Effector memory CD8-positive, alpha-beta T cell (primary cell): Measurements from ENCODE around the gene SELENOO.
A peak's percentile ranks its signal among the peaks of the same experiment; 100 is the strongest.

Experiments used
- ATAC-seq: fragments of 150-1000 bp; cut with Tn5 transposase; replicated peaks from 2 replicates; pipeline ENCODE4 v1.10.0; 2021; ENCODE audit warnings: mild to moderate bottlenecking, moderate library complexity
- DNase-seq, 3 experiments: peaks; one replicate each; pipeline ENCODE4 v3.0.0; 2021
- H3K27ac Mint-ChIP-seq, 2 donors: one replicate each; pipeline ENCODE4 v1.8.0; 2022; ENCODE audit warnings: mild to moderate bottlenecking in 2 of 2, mixed read lengths in 2 of 2, moderate library complexity in 2 of 2
- H3K27me3 Mint-ChIP-seq, 2 donors: one replicate each; pipeline ENCODE4 v1.8.0; 2022; ENCODE audit warnings: mixed read lengths in 2 of 2
- H3K36me3 Mint-ChIP-seq: one replicate; pipeline ENCODE4 v1.8.0; 2022; ENCODE audit warnings: mild to moderate bottlenecking, moderate library complexity, mixed read lengths; ENCODE audit not compliant: insufficient read depth
- H3K4me1 Mint-ChIP-seq, 2 donors: one replicate each; pipeline ENCODE4 v1.8.0; 2022; ENCODE audit warnings: low read depth in 2 of 2, mixed read lengths in 2 of 2
- H3K4me3 Mint-ChIP-seq, 2 donors: one replicate each; pipeline ENCODE4 v1.8.0; 2022; ENCODE audit warnings: mild to moderate bottlenecking in 2 of 2, mixed read lengths in 2 of 2, moderate library complexity in 2 of 2
- H3K9me3 Mint-ChIP-seq, 2 donors: one replicate each; pipeline ENCODE4 v1.8.0; 2022; ENCODE audit warnings: mixed read lengths in 2 of 2

The SELENOO gene

DNA sequence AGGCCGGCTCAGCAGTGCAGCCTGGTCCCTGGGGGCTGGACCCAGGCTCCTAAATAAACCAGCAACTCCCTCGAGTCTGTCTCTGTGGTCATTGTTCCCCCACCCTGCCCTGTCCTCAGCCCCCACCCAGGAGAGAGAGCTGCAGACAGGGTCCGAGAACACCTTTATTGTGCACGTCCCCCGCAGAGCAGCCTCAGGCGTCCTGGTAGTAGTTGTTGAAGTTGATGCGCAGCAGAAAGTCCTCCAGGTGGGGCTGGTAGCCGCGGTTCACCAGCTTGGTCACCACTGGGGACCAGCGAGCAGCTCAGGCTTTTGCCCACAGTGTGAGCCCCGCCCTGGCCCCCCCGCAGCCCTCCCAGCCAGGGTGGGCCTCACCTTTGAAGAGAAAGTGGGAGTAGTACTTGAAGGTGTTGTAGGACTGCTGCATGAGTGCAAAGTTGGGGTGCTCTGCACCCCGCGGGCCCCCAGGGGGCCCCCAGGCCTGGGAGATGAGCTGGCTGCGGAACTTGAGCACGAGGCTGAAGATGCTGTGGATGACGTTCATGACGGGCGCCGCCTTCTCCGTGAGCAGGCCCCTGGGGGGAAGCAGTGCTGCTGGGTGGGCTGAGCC lies 16.8 kb downstream of the SELENOO start:
- H3K4me1 Mint-ChIP-seq = peaks cover 6 to 22% of the 10 kb centered on the region in 2 donors
- H3K4me3 Mint-ChIP-seq = no peak overlapping the region
- no peaks in the 10 kb centered on the region for H3K9me3 Mint-ChIP-seq
- ATAC-seq = no peak
- H3K36me3 Mint-ChIP-seq = peaks cover 81% of the 10 kb centered on the region
- DNase-seq = no peak
- peak overlapping the region in 1 of 2 donors; percentile 87 for H3K27ac Mint-ChIP-seq
- no peaks in the 10 kb centered on the region for H3K27me3 Mint-ChIP-seq

DNA sequence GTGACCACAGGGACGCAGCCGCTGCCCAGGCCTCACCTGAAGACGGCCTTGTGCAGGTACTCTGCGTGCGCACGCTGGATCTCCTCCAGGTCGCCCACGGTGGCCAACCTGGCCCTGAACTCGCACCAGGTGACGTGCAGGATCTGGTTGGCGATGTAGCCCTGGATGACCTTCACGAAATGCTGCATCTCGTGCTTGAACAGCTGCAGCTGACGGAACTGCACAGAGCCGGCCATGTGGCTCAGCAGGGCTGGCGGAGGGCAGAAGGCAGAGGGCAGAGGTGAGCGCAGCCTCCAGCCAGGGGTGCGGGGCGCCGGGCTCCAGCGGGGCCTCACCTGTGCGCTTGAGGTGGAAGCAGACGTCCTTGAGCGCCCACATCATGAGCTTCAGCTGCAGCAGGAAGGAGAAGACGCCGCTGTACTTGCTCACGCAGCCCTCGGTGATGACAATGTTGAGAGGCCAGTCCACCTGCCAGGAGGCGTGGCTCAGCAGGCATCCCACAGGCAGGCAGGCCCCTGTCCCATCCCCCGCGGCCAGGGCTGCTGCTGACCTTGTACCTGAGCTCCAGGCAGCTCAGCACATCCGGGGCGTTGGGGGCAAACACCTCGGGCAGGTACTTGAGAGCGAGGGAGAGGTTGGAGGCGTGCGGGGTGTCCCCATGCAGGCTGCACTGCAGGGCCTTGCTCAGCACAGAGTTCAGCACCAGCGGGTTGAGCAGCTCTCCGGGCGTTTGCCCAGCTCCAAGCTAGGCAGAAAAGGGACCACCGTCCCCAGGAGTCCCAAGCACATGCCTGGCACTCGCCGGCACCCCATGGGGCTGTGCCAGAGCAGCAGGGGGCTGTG lies 17.6 kb downstream of the SELENOO start:
- no peak for ATAC-seq
- Mint-ChIP-seq H3K4me3 (no peak overlapping the region), H3K9me3 (no peaks in the 10 kb centered on the region), H3K36me3 (peaks cover 77% of the 10 kb centered on the region), H3K27ac (peak overlapping the region in 1 of 2 donors; percentile 87), H3K27me3 (no peaks in the 10 kb centered on the region), H3K4me1 (peaks cover 2 to 14% of the 10 kb centered on the region in 2 donors)
- no peak for DNase-seq

DNA sequence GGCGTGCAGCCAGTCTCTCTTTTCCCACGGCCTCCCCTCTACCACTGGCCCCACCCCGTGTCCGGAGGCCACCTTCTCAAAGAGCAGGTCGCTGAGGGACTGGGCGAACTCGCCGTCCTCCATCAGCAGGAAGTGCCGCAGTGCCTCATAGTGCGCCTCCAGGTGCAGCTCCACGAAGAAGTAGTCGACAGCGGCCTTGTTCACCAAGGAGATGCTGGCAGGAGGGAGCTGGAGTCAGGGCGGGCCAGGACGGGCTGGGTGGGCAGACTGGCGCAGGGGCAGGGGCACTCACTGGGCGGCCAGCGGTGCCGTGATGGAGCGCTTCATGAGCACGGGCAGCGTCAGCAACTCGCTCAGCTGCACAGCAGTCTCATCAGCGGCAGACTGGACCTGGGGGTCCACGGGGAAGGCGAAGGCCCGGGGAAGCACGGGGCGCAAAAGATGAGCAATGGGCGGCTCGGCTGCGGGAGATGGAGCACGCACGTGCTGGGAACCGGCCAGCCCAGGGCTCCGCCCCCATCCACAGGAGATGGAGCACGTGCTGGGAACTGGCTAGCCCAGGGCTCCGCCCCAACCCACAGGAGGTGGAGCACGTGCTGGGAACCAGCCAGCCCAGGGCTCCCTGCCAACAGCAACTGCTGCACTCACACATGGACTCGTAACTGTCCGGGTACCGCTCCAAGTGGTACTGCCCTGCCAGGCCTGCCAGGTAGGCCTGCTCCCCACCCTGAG lies 18.4 kb downstream of the SELENOO start:
- Mint-ChIP-seq H3K27ac (peak overlapping the region in 1 of 2 donors; percentile 86), H3K4me3 (no peak overlapping the region), H3K4me1 (peaks cover 2 to 7% of the 10 kb centered on the region in 2 donors), H3K27me3 (no peaks in the 10 kb centered on the region), H3K9me3 (no peaks in the 10 kb centered on the region), H3K36me3 (peaks cover 77% of the 10 kb centered on the region)
- ATAC-seq (peak; percentile 34), DNase-seq (no peak)

DNA sequence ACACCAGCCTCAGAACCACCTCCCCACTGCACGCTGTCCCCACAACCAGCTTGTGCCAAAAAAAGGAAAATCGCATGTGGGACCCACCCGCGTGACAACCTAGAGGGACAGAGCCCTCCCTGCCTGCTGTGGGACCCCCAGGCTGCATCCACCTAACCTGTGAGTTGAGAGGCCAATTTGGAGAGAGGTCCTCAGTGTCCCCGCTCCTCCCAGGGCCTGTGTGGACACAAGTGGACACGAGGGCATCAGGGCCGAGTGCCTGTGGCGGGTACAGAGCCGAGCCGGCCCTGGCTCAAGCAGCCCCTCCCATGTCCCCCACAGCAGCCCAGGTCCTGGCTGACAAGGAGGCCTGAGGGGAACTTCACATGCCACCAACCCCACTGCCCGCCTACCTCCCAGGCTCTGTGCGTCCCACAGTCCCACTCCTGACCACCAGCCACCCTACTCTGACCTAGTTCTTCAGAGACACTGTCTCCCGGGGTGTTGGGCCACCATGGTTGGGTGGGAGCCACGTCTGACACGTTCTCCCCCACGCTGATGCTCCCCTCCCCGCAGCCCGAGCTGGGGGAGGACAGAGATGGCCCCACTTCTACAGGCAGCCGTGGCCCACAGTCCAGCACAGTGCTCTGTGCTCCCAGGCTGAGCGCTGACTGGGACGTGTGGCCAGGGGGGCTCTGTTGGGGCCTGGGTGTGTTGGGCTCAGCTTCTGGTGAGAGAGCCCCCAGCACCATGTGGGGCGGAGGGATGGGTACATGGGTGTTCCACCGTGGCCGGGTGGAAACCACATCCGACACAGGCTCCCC lies 19.2 kb downstream of the SELENOO start:
- peaks cover 82% of the 10 kb centered on the region for H3K36me3 Mint-ChIP-seq
- no peak for ATAC-seq
- no peak for DNase-seq
- H3K27me3 Mint-ChIP-seq = no peaks in the 10 kb centered on the region
- no peak overlapping the region for H3K4me3 Mint-ChIP-seq
- peaks cover 2 to 3% of the 10 kb centered on the region in 2 donors for H3K4me1 Mint-ChIP-seq
- no peaks in the 10 kb centered on the region for H3K9me3 Mint-ChIP-seq
- H3K27ac Mint-ChIP-seq = peak overlapping the region in 1 of 2 donors; percentile 86

DNA sequence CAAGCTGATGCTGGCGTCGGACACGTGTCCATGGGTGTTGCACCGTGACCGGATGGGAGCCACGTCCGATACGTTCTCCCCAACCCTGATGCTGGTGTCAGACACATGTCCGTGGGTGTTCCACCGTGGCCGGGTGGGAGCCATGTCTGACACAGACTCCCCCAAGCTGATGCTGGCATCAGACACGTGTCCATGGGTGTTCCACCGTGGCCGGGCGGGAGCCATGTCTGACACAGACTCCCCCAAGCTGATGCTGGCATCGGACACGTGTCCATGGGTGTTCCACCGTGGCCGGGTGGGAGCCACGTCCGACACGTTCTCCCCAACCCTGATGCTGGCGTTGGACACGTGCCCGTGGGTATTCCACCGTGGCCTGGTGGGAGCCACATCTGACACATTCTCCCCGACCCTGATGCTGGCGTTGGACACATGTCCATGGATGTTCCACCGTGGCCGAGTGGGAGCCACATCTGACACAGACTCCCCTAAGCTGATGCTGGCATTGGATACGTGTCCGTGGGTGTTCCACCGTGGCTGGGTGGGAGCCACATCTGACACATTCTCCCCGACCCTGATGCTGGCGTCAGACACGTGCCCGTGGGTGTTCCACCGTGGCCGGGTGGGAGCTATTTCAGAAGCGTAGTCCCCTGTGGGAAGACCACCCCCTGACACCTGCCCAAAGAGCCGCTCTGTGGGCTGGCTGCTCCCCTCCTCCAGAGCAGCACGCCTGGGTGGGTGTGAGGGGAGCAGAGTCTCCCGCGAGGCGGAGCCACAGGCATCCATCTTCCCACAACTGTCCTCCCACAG lies 20.0 kb downstream of the SELENOO start:
- H3K27me3 Mint-ChIP-seq = no peaks in the 10 kb centered on the region
- peaks cover 82% of the 10 kb centered on the region for H3K36me3 Mint-ChIP-seq
- no peaks in the 10 kb centered on the region for H3K9me3 Mint-ChIP-seq
- no peak for DNase-seq
- H3K27ac Mint-ChIP-seq = no peak overlapping the region
- ATAC-seq = no peak
- H3K4me3 Mint-ChIP-seq = no peak overlapping the region
- H3K4me1 Mint-ChIP-seq = peaks cover 0 to 2% of the 10 kb centered on the region in 2 donors

DNA sequence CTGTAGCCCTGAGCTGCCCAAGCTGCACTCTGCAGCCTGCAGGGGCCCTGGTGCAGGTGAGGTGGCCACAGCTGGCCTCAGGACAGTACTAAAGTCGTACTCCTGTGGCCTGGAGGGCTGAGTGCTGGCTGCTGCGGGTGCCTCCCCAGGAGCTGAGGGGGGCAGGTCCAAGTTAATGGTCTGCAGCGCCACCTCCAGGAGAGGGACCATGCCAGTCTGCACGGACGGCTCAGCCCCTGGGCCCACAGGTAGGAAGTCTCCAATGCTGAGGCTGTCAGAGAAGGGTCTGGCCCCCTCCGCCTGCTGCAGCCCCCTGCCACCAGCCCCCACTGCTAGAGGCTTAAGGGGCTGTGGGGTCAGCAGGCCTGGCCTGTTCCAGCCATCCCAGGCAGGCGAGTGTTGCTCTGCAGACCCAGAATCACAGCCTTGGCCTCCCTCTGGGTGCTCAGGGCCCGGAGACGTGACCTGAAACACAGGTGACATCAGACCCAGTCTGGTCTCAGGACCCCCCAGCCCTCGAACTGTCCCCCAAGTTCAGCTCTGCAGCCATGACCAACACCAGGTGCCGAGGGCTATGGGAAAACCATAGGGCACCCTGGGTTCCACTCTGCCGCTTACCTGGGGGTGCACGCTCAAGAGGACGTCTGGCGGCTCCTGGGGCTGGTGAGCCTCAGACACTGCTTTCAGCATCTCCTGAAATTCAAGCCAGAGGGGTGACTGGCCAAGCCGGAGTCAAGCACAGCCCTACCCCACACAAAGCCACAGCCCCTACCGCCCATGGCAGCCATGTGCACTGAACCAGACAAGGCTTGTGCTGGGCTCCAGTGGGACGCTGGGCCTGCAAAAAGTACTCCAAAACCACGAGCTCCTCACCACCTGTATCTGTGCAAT lies 20.8 kb downstream of the SELENOO start:
- H3K27me3 Mint-ChIP-seq = no peaks in the 10 kb centered on the region
- H3K9me3 Mint-ChIP-seq = no peaks in the 10 kb centered on the region
- no peak for ATAC-seq
- H3K27ac Mint-ChIP-seq = no peak overlapping the region
- peaks cover 0 to 2% of the 10 kb centered on the region in 2 donors for H3K4me1 Mint-ChIP-seq
- peaks cover 79% of the 10 kb centered on the region for H3K36me3 Mint-ChIP-seq
- no peak overlapping the region for H3K4me3 Mint-ChIP-seq
- DNase-seq = no peak

DNA sequence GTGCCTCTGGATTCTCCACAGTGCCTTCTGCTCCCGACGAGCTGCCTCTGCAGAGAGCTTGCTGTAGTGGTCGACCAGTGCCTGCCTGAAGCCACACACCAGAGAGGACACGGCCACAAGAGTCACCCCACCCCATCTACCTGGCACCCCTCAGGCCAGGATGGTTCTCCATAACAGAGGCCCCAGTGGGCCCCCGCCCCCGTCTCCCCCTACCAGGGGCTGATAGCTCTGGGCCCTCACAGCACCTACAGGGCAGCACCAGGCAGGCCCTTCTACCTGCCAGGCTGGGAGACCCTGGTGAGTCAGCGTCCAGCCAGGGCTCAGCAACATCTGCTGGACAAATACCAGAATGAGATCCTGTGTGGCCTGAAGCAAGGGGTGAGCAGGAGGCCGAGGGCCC lies 21.7 kb downstream of the SELENOO start:
- Mint-ChIP-seq H3K36me3 (peaks cover 79% of the 10 kb centered on the region), H3K4me3 (no peak overlapping the region), H3K9me3 (no peaks in the 10 kb centered on the region), H3K27ac (peak overlapping the region in 1 of 2 donors; percentile 32), H3K4me1 (peaks cover 4% of the 10 kb centered on the region in 2 donors), H3K27me3 (no peaks in the 10 kb centered on the region)
- DNase-seq = no peak
- no peak for ATAC-seq

DNA sequence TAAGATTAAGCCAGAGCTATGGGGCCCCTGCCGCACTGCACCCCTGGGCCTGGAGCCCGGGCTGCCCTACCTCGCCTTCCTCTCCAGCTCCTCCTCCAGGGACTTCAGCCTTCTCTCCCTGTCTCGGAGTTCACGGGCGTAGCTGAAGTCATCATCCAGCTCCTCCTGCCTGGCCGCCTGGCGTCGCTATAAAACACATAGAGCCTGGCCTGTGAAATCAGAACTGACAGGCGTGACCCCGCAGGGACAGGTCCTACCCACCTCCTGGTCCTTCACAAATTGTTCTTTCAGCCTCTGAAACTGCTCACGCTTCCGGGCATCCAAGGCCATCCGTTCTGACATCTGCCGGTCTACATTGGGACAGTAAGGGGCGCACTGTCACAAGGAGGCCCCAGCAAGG lies 23.3 kb downstream of the SELENOO start:
- peaks cover 4 to 12% of the 10 kb centered on the region in 2 donors for H3K4me1 Mint-ChIP-seq

DNA sequence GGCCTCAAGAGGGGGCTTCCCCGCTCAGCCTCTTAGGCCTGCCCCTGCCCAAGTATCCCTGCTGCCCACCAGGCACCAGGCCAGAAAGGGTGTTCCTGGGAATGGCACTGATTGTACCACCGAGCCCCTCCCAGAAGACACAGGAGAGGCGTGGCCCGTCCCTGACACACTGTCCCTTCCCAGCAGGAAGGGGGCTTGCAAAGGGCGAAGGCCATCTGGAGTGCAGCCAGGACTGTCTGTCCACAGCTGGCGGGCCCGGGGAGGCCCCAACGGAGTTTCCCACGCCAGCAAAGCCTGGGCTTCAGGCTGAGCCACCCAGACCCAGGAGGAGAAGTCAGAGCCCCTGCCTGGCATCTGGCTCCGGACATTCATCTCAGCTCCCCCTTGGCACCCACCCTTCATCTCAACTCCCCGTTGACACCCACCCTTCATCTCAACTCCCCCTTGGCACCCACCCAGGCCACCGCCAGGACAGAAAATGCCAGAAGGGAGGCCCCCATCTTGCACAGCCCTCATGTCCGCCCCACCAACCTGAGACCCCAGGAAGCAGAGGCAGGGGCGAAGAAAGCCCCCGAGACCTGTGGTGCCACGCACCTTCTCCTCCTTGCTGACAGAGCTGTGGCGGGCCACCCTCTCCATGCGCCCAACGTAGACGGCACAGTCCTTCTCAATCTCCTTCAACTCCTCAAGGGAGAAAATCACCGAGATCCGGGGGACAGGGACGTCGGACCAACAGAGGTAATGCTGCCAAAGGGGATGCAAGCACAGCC lies 24.6 kb downstream of the SELENOO start:
- Mint-ChIP-seq H3K9me3 (no peaks in the 10 kb centered on the region), H3K27me3 (no peaks in the 10 kb centered on the region), H3K36me3 (peaks cover 73% of the 10 kb centered on the region), H3K27ac (peak overlapping the region in 1 of 2 donors; percentile 57), H3K4me1 (peaks cover 4 to 12% of the 10 kb centered on the region in 2 donors), H3K4me3 (no peak overlapping the region)
- no peak for ATAC-seq
- no peak for DNase-seq

More for the DNA sequence above, 23.3 kb downstream of the SELENOO start:
- H3K9me3 Mint-ChIP-seq = no peaks in the 10 kb centered on the region
- H3K27me3 Mint-ChIP-seq = no peaks in the 10 kb centered on the region
- no peak for DNase-seq
- H3K4me3 Mint-ChIP-seq = no peak overlapping the region
- peaks cover 80% of the 10 kb centered on the region for H3K36me3 Mint-ChIP-seq
- no peak for ATAC-seq
- peak overlapping the region in 1 of 2 donors; percentile 67 for H3K27ac Mint-ChIP-seq

DNA sequence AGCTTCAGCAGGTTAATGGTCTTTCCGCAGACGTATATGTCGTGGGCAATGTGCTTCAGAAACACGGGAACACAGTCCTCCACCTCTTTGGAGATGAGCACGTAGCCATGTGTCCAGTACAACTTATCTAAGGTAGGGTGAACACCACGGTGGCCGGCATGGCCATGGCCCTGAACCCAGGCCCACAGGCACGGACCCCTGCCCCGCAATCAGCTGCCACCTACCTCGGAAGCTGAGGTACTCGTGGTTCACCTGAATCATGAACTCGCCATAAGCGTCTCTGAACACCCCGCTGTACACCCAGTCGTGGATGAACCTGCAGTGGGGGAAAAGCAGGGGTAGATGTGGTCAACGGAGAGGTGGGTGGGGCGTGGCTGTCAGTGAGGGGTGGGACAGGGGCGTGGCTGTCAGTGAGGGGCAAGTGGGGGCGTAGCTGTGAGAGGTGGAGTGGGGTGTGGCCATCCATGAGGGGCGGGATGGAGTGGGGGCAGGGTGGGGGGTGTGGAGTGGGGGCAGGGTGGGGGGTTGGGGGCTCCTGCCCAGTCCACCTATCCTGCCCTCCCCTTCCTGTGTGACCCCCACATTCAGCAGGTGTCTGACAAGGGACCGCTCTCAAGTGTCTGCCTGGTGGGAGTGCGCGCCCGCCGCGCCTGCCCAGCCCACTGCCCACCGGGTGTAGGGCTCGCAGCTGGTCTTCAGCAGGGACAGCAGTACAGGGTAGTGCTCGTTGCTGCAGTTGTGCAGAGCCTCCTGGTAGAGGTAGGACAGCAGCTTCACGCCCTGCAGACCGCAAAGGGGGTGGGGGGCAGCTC lies 25.5 kb downstream of the SELENOO start:
- DNase-seq (no peak), ATAC-seq (no peak)
- Mint-ChIP-seq H3K4me1 (peaks cover 4 to 12% of the 10 kb centered on the region in 2 donors), H3K4me3 (no peak overlapping the region), H3K9me3 (no peaks in the 10 kb centered on the region), H3K36me3 (peaks cover 74% of the 10 kb centered on the region), H3K27me3 (no peaks in the 10 kb centered on the region), H3K27ac (peak overlapping the region in 1 of 2 donors; percentile 57)

DNA sequence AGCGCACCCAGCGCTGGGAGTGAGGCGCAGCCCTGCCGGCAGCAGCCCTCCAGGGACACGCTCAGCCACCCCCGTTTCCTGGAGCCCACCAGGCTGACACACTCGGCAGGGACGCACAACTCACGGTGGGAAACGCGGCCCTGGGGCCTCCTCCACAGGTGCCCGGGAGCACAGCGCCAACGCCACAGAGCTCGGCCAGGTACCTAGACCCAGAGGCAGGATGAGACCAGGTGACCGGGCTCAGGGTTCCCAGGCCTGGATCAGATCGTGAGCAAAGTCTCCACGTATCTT lies 26.0 kb downstream of the SELENOO start:
- H3K9me3 Mint-ChIP-seq = no peaks in the 10 kb centered on the region
- peaks cover 77% of the 10 kb centered on the region for H3K36me3 Mint-ChIP-seq
- ATAC-seq (no peak), DNase-seq (no peak)
- H3K27ac Mint-ChIP-seq = no peak overlapping the region
- no peak overlapping the region for H3K4me3 Mint-ChIP-seq
- peaks cover 4 to 12% of the 10 kb centered on the region in 2 donors for H3K4me1 Mint-ChIP-seq
- no peaks in the 10 kb centered on the region for H3K27me3 Mint-ChIP-seq
